Cerebellar nuclear complex (tissue), 1 donor: ENCODE measurements around the gene SLC9A8.
A peak's percentile ranks its signal among the peaks of the same experiment; 100 is the strongest.
"Not testable (repeated sequence)": the region's sequence is repeated elsewhere in the genome, so short reads cannot be mapped to it uniquely, and the experiment has no call there.

Experiments
- DNase-seq, 2 experiments: peaks; one replicate each; lab custom pipeline; 2025; lab: John Stamatoyannopoulos, UW

SLC9A8 gene

DNA sequence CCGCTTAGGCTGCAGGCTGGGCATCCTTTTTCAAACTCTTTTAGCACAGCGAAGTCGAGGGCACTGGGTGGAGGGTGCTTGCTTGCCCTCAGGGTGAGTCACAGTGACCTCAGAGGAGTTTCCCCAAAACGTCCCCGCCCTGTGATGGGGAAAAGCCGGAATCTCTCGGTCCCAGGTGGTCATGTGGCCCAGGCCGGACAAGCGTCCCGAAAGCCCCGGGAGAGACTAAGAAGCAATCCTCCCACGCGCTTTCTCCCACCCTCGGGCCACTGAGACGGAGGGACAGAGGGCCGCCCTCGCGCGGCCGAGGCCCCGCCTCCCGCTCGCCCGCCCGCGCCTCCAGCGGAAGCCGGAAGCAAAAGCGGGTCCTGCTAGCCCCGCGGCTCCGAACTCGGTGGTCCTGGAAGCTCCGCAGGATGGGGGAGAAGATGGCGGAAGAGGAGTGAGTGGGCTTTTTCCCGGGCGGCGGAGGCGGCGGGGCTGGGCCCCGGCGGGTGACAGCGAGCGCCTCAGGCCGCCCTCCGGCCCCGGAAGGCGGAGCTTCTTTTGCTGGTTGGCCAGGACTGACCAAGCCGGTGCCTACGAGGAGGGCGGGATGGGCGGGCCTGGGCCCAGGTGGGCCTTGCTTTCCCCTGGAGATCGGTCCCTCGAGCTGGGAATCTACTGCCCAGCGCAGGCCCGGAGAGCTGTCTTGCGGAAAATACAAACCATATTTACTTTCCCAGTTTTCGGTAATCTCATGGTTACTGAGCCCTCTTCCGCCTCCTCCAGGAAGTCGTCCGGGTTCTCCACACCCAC lies at the start of gene SLC9A8:
Gene SLC9A8 (plus strand): TSS at position 322 of the 798 bp plus-strand sequence. CDS start 95 bp downstream, at position 417.
- peak; percentile 53 to 79 for DNase-seq

DNA sequence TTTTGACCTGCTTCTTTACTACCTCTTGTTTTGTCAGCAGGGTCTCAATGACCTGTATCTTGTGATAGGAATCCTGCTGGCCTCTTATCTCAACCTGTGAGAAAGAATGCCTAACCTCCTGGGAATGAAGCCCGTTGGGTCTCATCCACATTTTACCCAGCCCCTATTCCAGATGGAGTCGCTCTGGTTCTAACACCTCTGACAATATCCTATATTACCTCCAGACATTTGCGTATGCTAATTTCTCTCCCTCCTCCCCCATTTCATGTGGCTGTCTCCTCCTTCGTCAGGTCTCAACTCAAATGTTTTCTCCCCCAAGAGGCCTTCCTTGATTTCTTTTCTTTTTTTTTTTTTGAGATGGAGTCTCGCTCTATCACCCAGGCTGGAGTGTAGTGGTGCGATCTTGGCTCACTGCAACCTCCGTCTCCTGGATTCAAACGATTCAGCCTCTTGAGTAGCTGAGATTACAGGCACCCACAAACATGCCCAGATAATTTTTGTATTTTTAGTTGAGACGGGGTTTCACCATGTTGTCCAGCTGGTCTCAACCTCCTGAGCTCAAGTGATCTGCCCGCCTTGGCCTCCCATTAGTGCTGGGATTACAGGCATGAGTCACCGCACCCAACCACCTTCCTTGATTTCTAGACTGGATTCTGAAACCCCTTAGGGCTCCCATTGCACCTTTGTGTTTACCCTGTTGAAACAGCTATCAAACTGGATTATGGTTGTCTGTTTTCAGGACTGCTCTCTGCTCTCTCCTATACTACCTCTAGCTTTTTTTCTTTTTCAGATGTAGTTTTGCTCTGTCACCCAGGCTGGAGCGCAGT lies 49.5 kb upstream of the SLC9A8 start:
- DNase-seq: no peak

- no peak for DNase-seq
Observed at GRCh38 chr20:49765413-49765736, 47.3 kb upstream of the SLC9A8 start.

DNA sequence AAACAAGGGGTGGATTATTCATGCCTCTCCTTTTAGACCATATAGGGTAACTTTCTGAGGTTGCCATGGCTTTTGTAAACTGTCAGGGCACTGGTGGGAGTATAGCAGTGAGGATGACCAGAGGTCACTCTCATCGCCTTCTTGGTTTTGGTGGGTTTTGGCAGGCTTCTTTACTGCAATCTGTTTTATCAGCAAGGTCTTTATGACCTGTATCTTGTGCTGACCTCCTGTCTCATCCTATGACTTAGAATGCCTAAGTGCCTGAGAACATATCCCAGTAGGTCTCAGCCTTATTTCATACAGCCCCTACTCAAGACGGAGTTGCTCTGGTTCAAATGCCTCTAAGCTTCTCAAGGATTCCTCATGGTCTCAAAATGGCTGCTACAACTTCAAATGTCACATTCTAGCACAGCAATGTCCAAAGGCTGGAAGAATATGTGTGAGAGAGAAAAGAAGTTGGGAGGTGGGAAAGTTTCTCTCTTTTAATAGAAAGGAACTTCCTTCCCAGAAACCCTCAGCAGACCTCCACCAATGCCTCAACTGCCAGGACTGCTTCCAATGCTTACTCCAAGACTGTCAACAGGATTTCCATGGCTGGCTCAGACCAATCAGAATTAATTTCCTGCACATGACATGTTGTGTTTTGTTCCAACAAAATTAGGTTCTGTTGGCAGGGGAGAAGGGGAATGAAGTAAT lies 46.6 kb upstream of the SLC9A8 start:
- DNase-seq: no peak

DNA sequence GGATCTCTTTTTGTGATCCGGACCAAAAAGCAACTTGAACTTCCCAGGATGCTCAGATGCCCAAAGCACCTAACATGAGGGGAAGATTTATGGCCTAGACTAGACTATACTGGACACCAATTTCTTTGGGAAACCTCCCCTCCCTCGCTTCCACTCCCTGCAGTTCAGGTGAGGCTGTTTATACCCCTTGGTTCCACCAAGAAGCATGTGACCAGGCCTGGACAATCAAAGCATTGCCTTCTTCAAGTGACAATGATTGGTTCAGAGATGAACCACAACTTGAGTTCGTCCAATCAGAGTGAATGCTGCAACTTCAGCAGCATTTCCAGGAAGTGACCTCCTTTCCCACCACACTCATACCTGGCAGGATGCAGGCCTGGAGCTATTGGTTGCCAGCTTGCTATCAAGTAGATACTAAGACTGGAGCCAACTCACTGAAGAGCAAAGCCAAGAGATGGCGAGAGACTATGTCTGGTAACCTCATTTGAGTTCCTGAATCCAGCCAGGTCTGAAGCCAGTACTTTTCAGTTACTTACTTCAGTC lies 45.6 kb upstream of the SLC9A8 start:
- DNase-seq: no peak

- no peak for DNase-seq
Observed at GRCh38 chr20:49768204-49769047, 44.2 kb upstream of the SLC9A8 start.

DNA sequence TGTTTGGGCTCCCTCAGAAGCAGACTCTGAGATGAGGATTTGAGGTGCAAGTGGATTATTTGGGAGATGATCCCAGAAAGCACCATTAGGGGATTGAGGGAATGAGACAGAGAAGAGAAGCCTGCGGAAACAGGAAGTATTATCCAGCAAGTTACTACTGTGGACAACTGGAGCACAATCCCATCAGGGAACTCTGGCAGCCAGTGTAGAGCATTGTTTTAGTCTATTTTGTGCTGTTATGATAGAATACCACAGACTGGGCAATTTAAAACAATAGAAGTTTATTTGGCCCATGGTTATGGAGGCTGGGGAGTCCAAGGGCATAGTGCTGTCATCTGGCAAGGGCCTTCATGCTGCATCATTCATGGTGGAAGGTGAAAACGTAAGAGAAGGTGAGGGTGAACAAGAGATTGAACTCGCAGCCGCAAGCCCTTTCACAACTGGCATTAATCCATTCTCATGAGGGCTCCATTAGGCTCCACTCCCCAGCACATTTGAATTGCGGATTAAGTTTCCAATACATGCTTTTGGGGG lies 43.5 kb upstream of the SLC9A8 start:
- no peak for DNase-seq

DNA sequence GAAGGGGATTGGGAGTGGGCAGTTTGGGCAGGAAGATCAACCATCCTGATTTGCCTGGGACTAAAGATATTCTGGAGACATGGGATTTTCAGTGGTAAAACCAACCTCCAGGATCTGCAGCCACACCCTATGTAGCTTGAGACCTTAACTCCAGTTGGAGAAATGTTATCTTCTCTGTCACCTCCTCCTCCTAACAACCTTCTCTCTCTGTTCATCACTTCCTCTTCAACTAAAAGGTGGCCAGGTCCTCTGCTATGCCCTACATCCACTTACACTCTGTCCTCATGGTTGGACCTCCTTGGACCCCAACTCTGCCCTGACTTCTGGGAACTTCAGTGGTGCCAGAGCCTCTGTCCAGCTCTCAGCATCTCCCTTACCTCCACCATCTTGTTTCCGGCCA lies 42.0 kb upstream of the SLC9A8 start:
- DNase-seq: no peak

- not testable (repeated sequence) for DNase-seq
Observed at GRCh38 chr20:49774213-49774612, 38.4 kb upstream of the SLC9A8 start.

- no peak for DNase-seq
Observed at GRCh38 chr20:49775229-49775693, 37.4 kb upstream of the SLC9A8 start.

- DNase-seq: no peak
Observed at GRCh38 chr20:49779972-49780371, 32.7 kb upstream of the SLC9A8 start.

DNA sequence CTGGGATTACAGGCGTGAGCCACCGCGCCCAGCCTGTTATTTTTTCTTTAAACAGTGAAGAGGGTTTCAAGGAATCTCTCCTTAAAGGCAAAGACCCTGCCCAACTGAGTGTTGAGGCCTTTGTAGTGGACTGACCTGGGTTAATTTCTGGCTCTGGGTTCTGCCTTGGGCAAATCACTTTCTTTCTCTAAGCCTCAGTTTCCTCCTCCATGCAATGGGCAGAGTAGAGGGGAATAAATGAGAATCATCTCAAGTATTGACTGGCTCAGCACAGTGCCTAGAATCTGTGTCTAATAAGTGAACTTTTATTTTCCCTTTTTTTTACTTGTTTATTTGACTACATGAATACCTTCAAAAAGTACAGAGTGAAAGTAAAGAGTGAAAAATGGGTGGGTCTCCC lies 31.0 kb upstream of the SLC9A8 start:
- no peak for DNase-seq

- not testable (repeated sequence) for DNase-seq
Observed at GRCh38 chr20:49782439-49782838, 30.2 kb upstream of the SLC9A8 start.

DNA sequence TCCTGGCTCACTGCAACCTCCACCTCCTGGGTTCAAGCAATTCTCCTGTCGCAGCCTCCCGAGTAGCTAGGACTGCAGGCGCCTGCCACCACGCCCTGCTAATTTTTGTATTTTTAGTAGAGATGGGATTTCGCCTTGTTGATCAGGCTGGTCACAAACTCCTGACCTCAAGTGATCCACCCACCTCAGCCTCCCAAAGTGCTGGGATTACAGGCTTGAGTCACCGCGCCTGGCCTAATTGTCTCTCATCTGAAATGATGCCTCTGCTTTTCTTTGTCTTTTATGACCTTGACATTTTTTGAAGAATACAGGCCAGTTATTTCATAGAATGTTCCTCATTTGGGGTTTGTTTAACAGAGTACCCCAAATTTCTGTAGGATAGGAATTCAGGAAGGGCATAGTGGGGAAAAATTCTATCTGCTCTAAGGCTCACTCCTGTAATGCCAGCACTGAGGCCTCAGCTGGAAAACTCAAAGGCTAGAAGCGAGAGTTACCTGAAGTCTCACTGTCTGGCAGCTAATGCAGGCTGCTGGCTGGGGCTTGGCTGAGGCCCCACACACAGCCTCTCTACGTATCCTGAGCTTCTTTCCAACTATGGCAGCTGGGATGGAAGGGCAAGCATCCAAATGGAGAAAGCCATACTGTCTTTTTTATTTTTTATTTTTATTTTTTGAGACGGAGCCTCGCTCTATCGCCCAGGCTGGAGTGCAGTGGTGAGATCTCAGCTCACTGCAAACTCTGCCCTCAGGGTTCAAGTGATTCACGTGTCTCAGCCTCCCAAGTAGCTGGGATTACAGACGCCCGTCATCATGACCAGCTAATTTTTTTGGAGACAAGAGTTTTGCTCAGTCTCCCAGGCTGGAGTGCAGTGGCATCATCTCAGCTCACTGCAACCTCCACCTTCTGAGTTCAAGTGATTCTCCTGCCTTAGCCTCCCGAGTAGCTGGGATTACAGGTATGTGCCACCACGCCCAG lies 29.3 kb upstream of the SLC9A8 start:
- DNase-seq: not testable (repeated sequence)

DNA sequence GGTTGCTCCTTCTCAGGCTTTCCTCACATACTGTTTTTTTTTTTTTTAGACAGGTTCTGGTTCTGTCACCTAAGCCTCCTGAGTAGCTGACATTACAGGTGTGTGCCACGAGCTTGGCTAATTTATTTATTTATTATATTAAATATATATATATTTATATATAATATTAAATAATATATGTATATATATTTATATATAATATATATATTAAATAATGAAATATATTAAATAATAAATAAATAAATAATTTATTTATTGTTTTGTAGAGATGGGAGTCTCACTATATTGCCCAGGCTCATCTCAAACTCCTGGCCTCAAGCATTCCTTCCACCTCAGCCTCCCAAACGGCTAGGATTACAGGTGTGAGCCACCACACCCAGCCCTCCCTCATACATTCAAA lies 28.3 kb upstream of the SLC9A8 start:
- DNase-seq: no peak

GRCh38 chr20:49785149-49785851 lies 27.3 kb upstream of the SLC9A8 start:
- no peak for DNase-seq

DNA sequence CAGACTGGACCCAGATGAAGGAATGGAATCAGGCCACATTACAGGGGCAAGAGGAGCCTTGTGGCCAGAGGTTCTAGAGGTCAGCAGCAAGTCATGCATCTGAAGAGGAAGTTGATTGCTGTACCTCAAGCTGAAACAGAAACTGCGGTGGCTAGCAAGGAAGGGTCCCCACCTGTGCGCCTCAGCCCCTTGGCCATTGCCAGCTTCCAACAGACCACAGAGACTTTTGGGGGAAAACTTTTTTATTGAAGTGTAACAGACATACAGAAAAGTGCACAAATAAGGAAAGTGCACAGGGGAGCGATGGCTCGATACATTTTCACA lies 26.8 kb upstream of the SLC9A8 start:
- no peak for DNase-seq

DNA sequence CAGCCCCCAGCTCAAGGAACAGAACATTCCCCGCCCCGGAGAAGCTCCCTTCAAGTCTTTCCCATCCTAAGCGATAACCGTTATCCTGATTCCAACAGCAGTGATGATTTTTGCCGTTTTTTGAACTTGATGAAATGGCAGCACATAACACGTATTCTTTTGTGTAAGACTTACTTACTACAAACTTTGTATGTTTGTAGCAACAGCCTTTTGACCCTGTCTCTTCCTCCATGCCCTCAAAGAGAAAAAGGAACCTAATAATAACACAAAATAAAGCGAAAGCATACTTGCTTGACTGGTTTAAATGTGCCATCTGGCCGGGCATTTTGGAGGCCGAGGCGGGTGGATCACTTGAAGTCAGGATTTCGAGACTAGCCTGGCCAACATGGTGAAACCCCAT lies 26.4 kb upstream of the SLC9A8 start:
- DNase-seq: no peak

DNA sequence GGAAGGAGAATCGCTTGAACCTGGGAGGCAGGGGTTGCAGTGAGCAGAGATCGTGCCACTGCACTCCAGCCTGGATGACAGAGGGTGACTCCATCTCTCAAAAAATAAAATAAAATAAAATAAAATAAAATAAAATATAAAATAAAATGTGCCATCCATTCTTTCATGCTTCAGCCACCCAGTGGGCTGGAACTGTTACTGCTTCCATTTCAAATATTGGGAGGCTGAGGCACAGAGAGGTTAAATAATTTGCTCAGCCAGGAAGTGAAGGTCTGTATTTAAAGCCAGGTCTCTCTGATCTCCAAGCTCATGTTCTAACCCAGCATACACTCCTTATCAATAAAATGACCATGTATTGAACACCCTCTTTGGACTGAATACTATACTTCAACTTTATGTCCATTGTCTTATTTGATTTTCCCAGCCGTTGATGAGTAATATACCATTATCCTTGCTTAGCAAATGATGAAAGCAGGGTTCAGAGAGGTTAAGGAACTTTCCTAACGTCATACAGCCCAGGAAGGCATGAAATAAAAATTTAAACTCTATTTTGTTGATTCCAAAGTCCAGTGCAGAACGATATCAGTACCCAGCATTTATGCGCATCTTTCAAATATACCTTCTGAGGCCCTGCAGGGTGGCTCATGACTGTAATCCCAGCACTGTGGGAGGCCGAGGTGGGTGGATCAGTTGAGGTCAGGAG lies 25.8 kb upstream of the SLC9A8 start:
- no peak for DNase-seq
